GM10266 (cell line): ENCODE measurements around the gene SLC34A3.

Experiments
- DNase-seq: peaks from one replicate; pipeline ENCODE4 v3.0.0; 2012; ENCODE audit errors: extremely low spot score
- TF ChIP-seq, protein P1 (sequence below): IDR thresholded peaks from 2 replicates; pipeline ENCODE4 v1.5.1; 2012; ENCODE audit warnings: mild to moderate bottlenecking, low read depth; ENCODE audit not compliant: control insufficient read depth, insufficient read depth; ENCODE audit errors: missing control alignments

Gene SLC34A3

DNA sequence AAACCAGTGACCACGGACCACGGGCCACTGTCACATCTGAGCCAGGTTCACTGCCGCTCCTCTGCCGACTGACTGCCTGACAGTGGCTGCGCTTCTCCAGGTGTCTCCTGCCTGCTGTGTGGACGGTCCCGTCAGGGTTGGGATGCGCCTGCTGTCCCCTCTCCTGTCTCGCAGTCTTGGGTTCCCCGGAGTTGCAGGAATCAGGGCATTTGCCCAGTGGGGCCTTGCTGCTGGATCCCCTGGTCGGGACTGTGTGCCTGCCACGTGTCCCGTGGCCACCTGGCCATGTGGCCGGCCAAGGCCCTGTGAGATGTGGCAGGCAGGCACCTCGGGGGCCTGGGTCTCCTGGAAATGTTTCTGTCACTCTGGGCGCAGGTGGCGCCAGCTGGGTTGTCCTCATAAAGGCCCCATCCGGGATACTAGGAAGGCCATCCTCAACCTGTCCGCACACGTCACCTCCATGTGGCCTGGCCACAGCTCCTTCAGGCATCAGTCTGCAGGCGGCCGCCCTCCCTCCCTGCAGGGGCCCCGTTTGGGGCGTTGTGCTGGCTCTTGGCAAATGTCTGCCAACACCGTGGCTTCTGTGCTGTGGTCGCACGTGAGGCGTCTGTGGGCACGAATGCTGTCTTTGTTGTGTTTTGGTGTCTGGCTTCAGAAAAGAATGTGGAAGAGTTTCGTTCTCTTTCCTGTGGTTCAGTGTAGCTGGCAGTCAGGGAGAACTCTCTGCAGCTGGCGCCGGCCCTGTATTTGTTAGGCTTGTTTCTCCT is 40.4 kb downstream of the SLC34A3 start:
- no peak for DNase-seq
- TF ChIP-seq, protein P1, sequence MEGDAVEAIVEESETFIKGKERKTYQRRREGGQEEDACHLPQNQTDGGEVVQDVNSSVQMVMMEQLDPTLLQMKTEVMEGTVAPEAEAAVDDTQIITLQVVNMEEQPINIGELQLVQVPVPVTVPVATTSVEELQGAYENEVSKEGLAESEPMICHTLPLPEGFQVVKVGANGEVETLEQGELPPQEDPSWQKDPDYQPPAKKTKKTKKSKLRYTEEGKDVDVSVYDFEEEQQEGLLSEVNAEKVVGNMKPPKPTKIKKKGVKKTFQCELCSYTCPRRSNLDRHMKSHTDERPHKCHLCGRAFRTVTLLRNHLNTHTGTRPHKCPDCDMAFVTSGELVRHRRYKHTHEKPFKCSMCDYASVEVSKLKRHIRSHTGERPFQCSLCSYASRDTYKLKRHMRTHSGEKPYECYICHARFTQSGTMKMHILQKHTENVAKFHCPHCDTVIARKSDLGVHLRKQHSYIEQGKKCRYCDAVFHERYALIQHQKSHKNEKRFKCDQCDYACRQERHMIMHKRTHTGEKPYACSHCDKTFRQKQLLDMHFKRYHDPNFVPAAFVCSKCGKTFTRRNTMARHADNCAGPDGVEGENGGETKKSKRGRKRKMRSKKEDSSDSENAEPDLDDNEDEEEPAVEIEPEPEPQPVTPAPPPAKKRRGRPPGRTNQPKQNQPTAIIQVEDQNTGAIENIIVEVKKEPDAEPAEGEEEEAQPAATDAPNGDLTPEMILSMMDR: no peak

DNA sequence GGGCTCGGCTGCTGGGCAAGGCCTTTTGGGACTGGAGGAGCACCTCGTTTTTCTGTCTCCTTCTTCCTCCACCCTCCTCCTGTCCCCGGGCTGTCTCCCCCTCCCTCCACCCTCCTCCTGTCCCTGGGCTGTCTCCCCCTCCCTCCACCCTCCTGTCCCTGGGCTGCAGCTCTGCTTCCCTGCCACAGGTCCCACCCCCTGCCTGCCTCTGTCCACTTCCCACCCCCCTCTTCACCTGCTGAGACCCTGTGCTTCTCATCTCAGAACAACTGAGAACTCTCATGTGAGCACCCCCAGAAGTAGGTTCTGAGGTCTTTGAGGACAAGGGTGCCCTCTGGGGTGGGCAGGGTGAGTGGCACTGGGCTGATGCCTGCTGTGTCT is 41.0 kb downstream of the SLC34A3 start:
- no peak for DNase-seq

DNA sequence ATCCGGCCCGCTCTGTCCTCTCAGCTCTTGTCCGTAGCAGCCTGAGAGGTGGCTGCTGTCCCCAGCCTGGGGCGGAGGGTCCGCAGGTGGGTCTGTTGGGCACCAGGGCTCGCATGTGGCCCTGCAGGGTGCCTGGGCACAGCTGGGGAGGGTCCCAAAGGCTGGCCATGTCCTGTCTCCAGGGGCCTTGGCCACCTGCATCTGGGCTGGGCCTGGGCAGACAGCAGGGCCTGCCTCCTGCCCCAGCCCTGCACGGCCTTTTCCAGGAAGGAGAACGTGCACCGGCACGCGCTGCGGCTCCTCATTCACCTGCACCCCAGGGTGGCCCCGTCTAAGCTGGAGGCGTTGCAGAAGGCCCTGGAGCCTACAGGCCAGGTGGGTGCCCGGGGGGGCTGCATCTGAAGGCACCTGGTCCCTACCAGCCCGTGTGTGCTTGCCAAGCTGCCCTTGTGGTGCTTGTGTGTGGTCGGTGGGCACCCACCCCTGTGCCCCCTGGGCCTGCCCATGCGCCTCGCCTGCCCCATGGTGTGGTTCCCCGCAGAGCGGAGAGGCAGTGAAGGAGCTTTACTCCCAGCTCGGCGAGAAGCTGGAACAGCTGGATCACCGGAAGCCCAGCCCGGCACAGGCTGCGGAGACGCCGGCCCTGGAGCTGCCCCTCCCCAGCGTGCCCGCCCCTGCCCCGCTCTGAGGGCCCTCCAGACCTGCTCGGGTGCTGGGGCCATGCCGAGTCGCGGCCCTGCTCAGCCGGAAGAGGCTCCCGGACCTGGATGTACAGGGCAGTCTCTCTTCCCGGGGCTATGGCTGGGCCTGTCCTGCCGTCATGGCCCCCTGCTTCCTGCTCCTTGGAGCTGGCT is 41.8 kb downstream of the SLC34A3 start:
- DNase-seq: no peak
- TF ChIP-seq, protein P1: no peak

More for the DNA sequence above, 41.0 kb downstream of the SLC34A3 start:
- TF ChIP-seq, protein P1: no peak

DNA sequence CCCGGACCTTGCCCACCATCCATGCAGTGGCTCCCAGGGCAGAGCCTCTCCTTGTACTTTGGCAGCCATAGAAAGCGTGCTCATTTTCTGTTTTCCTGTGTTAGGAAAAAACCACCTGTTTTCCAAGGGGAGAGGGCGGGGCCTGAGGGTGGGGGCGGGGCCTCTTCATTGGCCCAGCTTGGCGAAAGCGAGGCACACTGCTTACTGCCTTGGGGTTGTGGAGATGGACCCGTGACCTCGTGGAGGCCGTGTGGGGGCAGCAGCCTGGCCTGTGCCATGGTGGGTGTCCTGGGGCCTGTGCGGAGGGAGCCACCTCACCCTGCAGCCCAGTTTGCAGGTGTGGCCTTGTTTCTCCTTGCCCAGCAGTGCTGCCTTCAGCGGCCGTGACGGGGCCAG is 42.4 kb downstream of the SLC34A3 start:
- TF ChIP-seq, protein P1: no peak
- no peak for DNase-seq

DNA sequence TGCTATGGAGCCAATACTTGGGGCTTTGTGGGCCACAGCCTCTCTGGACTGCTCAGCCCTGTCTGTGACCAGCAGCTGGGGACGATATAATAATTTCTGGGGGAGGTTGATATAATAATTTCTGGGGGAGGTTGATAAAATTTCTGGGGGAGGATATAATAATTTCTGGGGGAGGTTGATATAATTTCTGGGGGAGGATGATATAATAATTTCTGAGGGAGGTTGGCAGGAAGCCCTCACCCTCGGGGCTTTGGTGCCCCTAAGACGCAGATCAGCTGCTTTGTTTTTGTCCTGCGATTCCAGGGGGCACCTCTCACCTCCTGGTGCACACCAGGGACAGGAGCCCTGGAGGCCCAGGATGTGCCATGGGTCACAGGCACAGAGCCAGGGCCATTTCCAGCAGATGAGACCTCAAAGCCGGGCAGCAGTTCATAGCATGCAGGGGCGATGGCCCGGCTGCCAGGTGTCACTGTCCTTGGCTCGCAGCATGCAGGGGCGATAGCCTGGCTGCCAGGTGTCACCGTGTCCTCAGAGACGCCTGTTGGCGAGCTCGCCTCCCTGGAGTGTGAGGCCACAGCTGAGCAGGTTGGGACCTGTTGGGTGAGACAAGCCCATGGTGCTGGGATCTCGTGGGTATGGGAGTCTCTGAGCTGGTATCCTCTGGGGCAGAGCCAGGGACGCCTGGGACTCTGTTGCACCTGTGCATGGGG is 43.1 kb downstream of the SLC34A3 start:
- DNase-seq: no peak
- TF ChIP-seq, protein P1: no peak

DNA sequence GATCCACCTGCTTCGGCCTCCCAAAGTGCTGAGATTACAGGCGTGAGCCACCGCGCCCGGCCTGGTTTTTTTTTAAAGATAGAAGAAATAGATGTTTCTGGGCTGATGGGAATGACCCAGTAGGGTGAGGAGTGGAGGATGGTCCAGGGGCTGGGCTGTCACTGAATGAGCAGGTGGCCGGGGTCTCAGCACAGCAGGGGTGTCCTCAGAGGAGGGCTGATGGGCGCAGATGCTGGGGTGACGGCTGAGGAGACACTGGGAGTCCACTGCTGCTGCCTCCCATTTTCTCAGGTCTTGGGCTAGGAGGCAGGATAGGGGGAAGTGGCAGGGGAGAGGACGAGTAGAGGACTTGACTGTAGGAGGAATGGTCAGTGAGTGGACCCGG is 44.5 kb downstream of the SLC34A3 start:
- DNase-seq: no peak

More for the DNA sequence above, 44.5 kb downstream of the SLC34A3 start:
- TF ChIP-seq, protein P1: no peak
